ENCODE results near the gene AEBP1.

- TF ChIP-seq POLR2AphosphoS5 (IDR thresholded peaks at IDR 0.05) (no peak), CTCF (IDR thresholded peaks at IDR 0.05) (no peak)
These were observed 47.8 kb downstream of the AEBP1 start for GRCh38 chr7:44151956-44152355.
